Adrenal gland (tissue), 12 donors: Measurements from ENCODE around the gene FBXO24. TPM values are rescaled to one million over a fixed set of nuclear protein-coding genes. Genes with fewer than 3 reads are reported as not detected.
A peak's percentile ranks its signal among the peaks of the same experiment; 100 is the strongest.

Experiments
- DNase-seq, 7 donors: peaks; one replicate each; pipeline ENCODE4 v3.0.0-alpha.2; 2019 to 2020
- H3K27ac ChIP-seq, 5 donors: fragments of 200-600 bp; sonication (generic) in 4 of 5; 1 replicate in 3 of 5; 2 replicates in 2 of 5; pipeline versions ENCODE4 v1.5.1 to v1.8.0; 2016 to 2020; ENCODE audit warnings: mild to moderate bottlenecking in 1 of 5
- H3K27me3 ChIP-seq: fragments of 200-600 bp; 2 replicates; pipeline ENCODE4 v1.8.0; 2021
- H3K36me3 ChIP-seq, 2 donors: fragments of 200-600 bp; replicated peaks in 1 of 2; 1 replicate in 1 of 2; 2 replicates in 1 of 2; pipeline versions ENCODE4 v1.5.1 to v1.8.0; 2018 to 2022
- H3K4me1 ChIP-seq, 2 donors: fragments of 200-600 bp; replicated peaks in 1 of 2; 1 replicate in 1 of 2; 2 replicates in 1 of 2; pipeline versions ENCODE4 v1.5.1 to v1.8.0; 2018 to 2021
- H3K4me3 ChIP-seq, 4 donors: fragments of 200-600 bp; sonication (generic) in 3 of 4; one replicate each; pipeline ENCODE4 v1.5.1; 2016 to 2018
- H3K9me3 ChIP-seq, 3 donors: fragments of 200-600 bp; sonication (generic) in 1 of 3; replicated peaks in 1 of 3; 1 replicate in 2 of 3; 2 replicates in 1 of 3; pipeline versions ENCODE4 v1.5.1 to v1.8.0; 2016 to 2021
- POLR2A ChIP-seq, 2 donors: fragments of 450-650 bp; IDR thresholded peaks; one replicate each; pipeline ENCODE4 v1.6.1; 2017; ENCODE audit warnings: antibody characterized with exemption in 2 of 2, mild to moderate bottlenecking in 2 of 2, moderate library complexity in 1 of 2
- WGBS, 4 donors: extraction: QIAGEN DNeasy Blood & Tissue Kit in 2 of 4; methylation state at CpG; one replicate each; pipeline versions ENCODE4 v1.1.5 to v1.1.7; 2013 to 2017; 5-methylcytosine and 5-hydroxymethylcytosine counted together
- intact Hi-C, 2 donors: fragments of 100-400 bp; cut with DNase I; formaldehyde crosslinking; loops; one replicate each; pipeline versions ENCODE4 v1.14.1 to v1.15.0; 2022 to 2023
- polyA plus RNA-seq, 3 donors: library from polyadenylated mRNA; stranded (reverse); fragments of 200-250 nt in 2 of 3; fragments of 350-450 nt in 1 of 3; fragmentation: Illumina TruSeq in 1 of 3; extraction: RNeasy Lipid Tissue Mini Kit (QIAGEN cat#74804) in 1 of 3; gene quantifications; one replicate each; pipeline ENCODE4 v1.2.3, GENCODE V29; 2013 to 2014
- total RNA-seq, 9 donors: library from RNA; depleted of rRNA in 4 of 9; stranded (reverse); fragments of >200 nt in 4 of 9; fragments of 120-200 nt in 1 of 9; fragmentation: NEBNext Ultra II Directional in 1 of 9; extraction: Animal tissue kit (Norgen Biotek cat#: 25700) in 1 of 9; gene quantifications; one replicate each; pipeline versions ENCODE4 v1.1.0 to v1.2.4, GENCODE V29; 2013 to 2023
- TF ChIP-seq, protein P1 (sequence below), 6 experiments: fragments of 450-650 bp in 4 of 6; fragments of 200-600 bp in 2 of 6; sonication (generic) in 1 of 6; IDR thresholded peaks; 1 replicate in 5 of 6; 2 replicates in 1 of 6; pipeline versions ENCODE4 v1.5.1 to v1.8.0; 2016 to 2021; ENCODE audit warnings: antibody characterized with exemption in 6 of 6, mild to moderate bottlenecking in 2 of 6, moderate library complexity in 1 of 6
- donor health status: healthy with polysubstance abuse.
- donor health status: Bipolar disorder and iron deficiency.
- donor health status: DM: yes; HTN: yes; CAD: no.
- donor health status: DM: no; HTN: no; CAD: no.
- donor health status: DM: no; HTN: no; CAD: no.
- donor health status: DM: yes; HTN: yes; CAD: no.

Gene FBXO24
- total and polyA plus RNA-seq, 12 donors: 0.16 to 2.8 (median 0.89) TPM; not detected in 2

DNA sequence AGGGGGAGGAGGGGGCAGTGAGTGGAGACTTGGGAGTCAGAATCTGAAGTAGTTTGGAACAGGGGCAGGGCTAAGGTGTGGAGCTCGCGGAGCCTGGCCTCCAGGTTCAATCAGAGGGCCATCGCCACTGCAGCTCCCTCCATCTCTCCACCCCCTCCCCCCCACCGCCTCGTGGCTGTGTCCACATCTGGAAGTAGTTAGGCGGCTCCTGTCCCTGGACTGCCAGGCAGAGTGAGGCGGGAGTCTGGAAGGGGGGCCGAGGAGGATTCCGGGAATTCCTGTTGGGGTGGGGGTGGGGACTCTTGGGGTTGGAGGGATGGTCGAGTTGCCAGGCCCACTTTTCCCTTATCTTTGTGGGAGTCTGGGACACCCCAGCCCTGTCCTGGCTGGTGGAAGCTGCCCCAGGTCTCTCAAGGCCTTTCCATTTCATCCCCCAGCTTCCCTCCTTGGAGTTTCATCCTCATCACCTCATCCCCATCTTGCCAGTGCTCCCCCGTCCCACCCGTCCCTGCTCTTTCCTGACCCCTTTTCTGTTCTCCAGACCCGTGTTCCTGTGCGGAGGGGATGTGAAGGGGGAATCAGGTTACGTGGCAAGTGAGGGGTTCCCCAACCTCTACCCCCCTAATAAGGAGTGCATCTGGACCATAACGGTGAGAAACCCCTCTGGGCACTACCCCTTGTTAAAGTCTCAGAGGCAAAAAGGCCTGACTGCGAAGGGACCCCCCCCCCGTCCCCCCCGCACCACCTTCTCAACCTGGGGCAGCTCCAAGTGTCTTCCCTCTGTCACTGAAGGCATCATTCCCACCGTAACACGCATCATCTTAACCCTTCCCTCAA lies 17.0 kb downstream of the FBXO24 start:
- Histone ChIP-seq H3K36me3 (no peaks in the 10 kb centered on the region), H3K9me3 (no peaks in the 10 kb centered on the region), H3K4me3 (peak overlapping the region in 1 of 4 donors; percentile 57), H3K4me1 (peaks cover 14 to 16% of the 10 kb centered on the region in 2 donors), H3K27me3 (no peaks in the 10 kb centered on the region), H3K27ac (peak overlapping the region in 4 of 5 donors; percentile 3 to 68 (median 44))
- TF ChIP-seq POLR2A (IDR thresholded peaks at IDR 0.05): no peak
- TF ChIP-seq, protein P1, sequence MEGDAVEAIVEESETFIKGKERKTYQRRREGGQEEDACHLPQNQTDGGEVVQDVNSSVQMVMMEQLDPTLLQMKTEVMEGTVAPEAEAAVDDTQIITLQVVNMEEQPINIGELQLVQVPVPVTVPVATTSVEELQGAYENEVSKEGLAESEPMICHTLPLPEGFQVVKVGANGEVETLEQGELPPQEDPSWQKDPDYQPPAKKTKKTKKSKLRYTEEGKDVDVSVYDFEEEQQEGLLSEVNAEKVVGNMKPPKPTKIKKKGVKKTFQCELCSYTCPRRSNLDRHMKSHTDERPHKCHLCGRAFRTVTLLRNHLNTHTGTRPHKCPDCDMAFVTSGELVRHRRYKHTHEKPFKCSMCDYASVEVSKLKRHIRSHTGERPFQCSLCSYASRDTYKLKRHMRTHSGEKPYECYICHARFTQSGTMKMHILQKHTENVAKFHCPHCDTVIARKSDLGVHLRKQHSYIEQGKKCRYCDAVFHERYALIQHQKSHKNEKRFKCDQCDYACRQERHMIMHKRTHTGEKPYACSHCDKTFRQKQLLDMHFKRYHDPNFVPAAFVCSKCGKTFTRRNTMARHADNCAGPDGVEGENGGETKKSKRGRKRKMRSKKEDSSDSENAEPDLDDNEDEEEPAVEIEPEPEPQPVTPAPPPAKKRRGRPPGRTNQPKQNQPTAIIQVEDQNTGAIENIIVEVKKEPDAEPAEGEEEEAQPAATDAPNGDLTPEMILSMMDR (IDR thresholded peaks at IDR 0.05): no peak
- WGBS, 4 donors: 49 to 62% (median 51%) methylated on average over 15 to 21 of the region's 21 CpGs
- DNase-seq: peak in 6 of 7 donors; percentile 56 to 83 (median 66)
- intact Hi-C loops: no loop called here

DNA sequence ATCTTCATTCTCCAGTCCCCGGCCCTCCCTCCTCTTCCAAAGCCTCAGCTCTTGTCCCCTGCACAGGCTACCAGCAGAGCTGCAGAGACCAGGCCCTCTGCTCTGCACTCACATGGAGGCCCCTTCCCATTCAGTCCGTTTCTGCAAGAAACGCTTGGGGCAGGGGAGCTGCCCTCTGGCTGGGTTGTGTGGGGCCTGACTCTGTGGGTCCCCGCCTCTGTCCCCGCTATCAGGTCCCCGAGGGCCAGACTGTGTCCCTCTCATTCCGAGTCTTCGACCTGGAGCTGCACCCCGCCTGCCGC lies 17.5 kb downstream of the FBXO24 start:
- H3K27me3 ChIP-seq: no peaks in the 10 kb centered on the region
- DNase-seq: no peak
- H3K4me1 ChIP-seq: peaks cover 14 to 16% of the 10 kb centered on the region in 2 donors
- WGBS, 4 donors: 19 to 42% (median 25%) methylated on average over 3 to 10 of the region's 10 CpGs
- peak overlapping the region in 3 of 5 donors; percentile 3 to 68 (median 53) for H3K27ac ChIP-seq
- TF ChIP-seq, protein P1 (IDR thresholded peaks at IDR 0.05): no peak
- TF ChIP-seq POLR2A (IDR thresholded peaks at IDR 0.05): no peak
- H3K4me3 ChIP-seq: peak overlapping the region in 3 of 4 donors; percentile 11 to 57 (median 45)
- intact Hi-C loops: no loop called here
- H3K9me3 ChIP-seq: no peaks in the 10 kb centered on the region
- no peaks in the 10 kb centered on the region for H3K36me3 ChIP-seq

GRCh38 chr7:100604028-100604975 lies 18.2 kb downstream of the FBXO24 start:
- Histone ChIP-seq H3K4me1 (peaks cover 14 to 16% of the 10 kb centered on the region in 2 donors), H3K27me3 (no peaks in the 10 kb centered on the region), H3K27ac (peak overlapping the region in 3 of 5 donors; percentile 3 to 68 (median 60)), H3K9me3 (no peaks in the 10 kb centered on the region), H3K4me3 (peak overlapping the region in 3 of 4 donors; percentile 11 to 57 (median 45)), H3K36me3 (no peaks in the 10 kb centered on the region)
- intact Hi-C loops: no loop called here
- DNase-seq: peak; percentile 68 to 78 (median 74)
- peak in 1 of 2 donors; percentile 24 for TF ChIP-seq POLR2A (IDR thresholded peaks at IDR 0.05)
- TF ChIP-seq, protein P1 (IDR thresholded peaks at IDR 0.05): peak; percentile 9 to 57 (median 38)
- 0 to 4% (median 2%) methylated on average over 5 to 70 of the region's 70 CpGs for WGBS, 4 donors
